Thyroid gland (tissue), 4 donors: ENCODE results near the gene ALAS2.

ENCODE experiments used
- CTCF ChIP-seq, 6 experiments: fragments of 200-600 bp in 3 of 6; fragments of 450-650 bp in 3 of 6; sonication (generic) in 3 of 6; IDR thresholded peaks; one replicate each; pipeline ENCODE4 v1.5.1; 2016 to 2019; ENCODE audit warnings: antibody characterized with exemption in 6 of 6, mild to moderate bottlenecking in 2 of 6, inconsistent platforms in 1 of 6, moderate library complexity in 1 of 6
- POLR2A ChIP-seq, 2 donors: fragments of 450-650 bp; IDR thresholded peaks; one replicate each; pipeline ENCODE4 v1.6.1; 2017; ENCODE audit warnings: antibody characterized with exemption in 2 of 2, mild to moderate bottlenecking in 2 of 2, moderate library complexity in 1 of 2

DNA sequence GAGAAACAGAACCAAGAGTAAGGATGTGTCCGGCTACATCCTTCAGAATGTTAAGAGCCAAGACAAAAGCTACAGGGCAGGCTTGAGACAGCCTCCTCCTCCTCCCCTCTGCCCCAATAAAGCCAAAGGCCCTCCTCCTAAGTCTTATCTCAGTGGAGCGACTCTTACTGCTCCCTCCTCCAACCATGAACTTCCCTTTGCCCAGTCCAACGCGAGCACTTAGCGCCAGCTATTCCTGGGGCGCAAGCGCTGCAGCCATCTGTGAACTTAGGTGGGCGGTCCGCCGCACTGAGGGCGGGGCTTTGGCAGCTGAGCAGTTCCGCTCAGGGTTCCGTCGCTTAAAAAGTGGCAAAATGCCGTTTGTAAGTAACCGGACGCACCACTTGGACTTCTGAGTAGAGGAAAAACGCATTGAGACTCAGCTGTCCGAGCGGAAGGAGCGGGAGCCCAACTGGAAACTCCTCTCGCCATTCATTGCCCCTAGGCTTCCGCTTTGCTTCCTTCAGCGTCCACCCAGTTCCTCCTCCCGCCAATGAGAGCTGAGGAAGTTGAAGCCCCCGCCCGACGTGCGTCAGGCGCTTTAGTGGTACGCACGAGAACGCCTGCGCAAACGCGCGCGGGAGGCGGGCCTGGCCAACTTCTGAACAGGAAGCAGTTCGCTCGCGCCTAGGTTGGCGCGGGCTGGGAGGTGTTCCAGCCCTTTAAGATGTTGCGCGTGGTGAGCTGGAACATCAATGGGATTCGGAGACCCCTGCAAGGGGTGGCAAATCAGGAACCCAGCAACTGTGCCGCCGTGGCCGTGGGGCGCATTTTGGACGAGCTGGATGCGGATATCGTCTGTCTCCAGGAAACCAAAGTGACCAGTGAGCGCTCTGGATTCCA lies 30.8 kb downstream of the ALAS2 start, which contains the start of gene APEX2:
- TF ChIP-seq CTCF (IDR thresholded peaks at IDR 0.05) (no peak), POLR2A (IDR thresholded peaks at IDR 0.05) (peak in 1 of 2 donors; percentile 63)
